ENCODE results near the gene DUSP3. TPM values are rescaled to one million over a fixed set of nuclear protein-coding genes. Genes with fewer than 3 reads are reported as not detected.

The DUSP3 gene
- total and polyA plus RNA-seq, 2 of the 13 experiments (the other 11 are each of a cell fraction or from before 2014, with no cell fraction given): 60.0 to 71.5 TPM

DNA sequence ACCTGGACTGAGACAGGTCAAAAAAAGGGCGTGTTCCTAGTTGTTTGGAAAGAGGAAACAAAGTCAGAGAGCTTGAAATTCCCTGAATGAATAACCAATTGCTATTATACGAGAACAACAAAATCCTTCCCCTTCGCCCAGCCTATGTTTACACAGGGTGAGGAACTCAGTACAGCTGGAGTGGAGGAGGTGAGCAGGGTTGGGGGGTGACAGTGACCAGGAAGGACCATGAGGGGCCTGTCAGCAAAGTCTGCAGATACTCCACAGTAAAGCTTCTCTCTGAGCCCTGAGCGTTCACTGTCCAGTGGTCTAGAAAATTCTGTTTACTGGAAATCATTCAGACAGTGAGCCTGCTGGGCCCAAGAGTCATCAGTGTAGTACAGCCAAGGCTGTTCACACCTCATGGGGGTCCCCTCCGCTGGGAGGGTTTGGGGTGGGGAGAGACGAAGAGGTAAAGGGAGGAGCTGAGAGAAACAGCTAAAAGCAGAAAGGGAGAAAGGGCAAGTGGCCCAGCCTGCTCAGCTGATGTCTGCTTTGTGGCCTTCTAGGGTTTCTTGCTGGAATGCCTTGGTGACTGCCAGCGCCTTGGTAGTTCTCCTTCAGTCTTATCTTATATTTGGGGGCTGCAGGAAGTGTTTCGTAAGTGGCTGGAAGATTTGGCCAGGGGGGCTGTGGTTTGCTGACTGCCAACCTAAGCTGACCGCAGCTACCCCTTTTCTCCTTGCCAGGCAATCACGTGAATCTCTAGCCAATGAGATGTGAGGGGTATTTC is 5.7 kb downstream of the DUSP3 start (continued):
- no peak for TF ChIP-seq PRDM10 (CRISPR knock-in tag; IDR thresholded peaks at IDR 0.05; ENCODE audit: low read depth)
- no peak for TF ChIP-seq RELA (CRISPR knock-in tag; IDR thresholded peaks at IDR 0.05)
- no peak for TF ChIP-seq ZNF564 (CRISPR knock-in tag; IDR thresholded peaks at IDR 0.05)
- TF ChIP-seq ATF3 (CRISPR knock-in tag; IDR thresholded peaks at IDR 0.05): no peak
- TF ChIP-seq ATRX (CRISPR knock-in tag; IDR thresholded peaks at IDR 0.05; ENCODE audit: borderline replicate concordance): no peak
- TF ChIP-seq MTF2 (CRISPR knock-in tag; IDR thresholded peaks at IDR 0.05; ENCODE audit: borderline replicate concordance): no peak
- no peak for TF ChIP-seq ZNF251 (CRISPR knock-in tag; IDR thresholded peaks at IDR 0.05)
- 0 out of 2 replicates have a peak, but pooled peaks have one; percentile 34 for TF ChIP-seq SRY (CRISPR knock-in tag; IDR thresholded peaks at IDR 0.05)
- no peak for TF ChIP-seq ZUFSP (CRISPR knock-in tag; IDR thresholded peaks at IDR 0.05; ENCODE audit: borderline replicate concordance)
- TF ChIP-seq MYC (CRISPR knock-in tag; IDR thresholded peaks at IDR 0.05; ENCODE audit: borderline replicate concordance): no peak
- 0 out of 2 replicates have a peak, but pooled peaks have one; percentile 63 for TF ChIP-seq NFKB2 (CRISPR knock-in tag; IDR thresholded peaks at IDR 0.05; ENCODE audit: borderline replicate concordance)
- TF ChIP-seq, protein P1, sequence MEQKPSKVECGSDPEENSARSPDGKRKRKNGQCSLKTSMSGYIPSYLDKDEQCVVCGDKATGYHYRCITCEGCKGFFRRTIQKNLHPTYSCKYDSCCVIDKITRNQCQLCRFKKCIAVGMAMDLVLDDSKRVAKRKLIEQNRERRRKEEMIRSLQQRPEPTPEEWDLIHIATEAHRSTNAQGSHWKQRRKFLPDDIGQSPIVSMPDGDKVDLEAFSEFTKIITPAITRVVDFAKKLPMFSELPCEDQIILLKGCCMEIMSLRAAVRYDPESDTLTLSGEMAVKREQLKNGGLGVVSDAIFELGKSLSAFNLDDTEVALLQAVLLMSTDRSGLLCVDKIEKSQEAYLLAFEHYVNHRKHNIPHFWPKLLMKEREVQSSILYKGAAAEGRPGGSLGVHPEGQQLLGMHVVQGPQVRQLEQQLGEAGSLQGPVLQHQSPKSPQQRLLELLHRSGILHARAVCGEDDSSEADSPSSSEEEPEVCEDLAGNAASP (CRISPR knock-in tag; IDR thresholded peaks at IDR 0.05; ENCODE audit: borderline replicate concordance): no peak
- TF ChIP-seq PCBP2 (optimal IDR thresholded peaks at IDR 0.05; ENCODE audit: low read depth, low read length, poor library complexity, severe bottlenecking): peak; percentile 17
- TF ChIP-seq, protein P2, sequence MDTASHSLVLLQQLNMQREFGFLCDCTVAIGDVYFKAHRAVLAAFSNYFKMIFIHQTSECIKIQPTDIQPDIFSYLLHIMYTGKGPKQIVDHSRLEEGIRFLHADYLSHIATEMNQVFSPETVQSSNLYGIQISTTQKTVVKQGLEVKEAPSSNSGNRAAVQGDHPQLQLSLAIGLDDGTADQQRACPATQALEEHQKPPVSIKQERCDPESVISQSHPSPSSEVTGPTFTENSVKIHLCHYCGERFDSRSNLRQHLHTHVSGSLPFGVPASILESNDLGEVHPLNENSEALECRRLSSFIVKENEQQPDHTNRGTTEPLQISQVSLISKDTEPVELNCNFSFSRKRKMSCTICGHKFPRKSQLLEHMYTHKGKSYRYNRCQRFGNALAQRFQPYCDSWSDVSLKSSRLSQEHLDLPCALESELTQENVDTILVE (CRISPR knock-in tag; IDR thresholded peaks at IDR 0.05): no peak
- TF ChIP-seq KDM3A (CRISPR knock-in tag; IDR thresholded peaks at IDR 0.05; ENCODE audit: low read depth): no peak
- TF ChIP-seq, protein P3, sequence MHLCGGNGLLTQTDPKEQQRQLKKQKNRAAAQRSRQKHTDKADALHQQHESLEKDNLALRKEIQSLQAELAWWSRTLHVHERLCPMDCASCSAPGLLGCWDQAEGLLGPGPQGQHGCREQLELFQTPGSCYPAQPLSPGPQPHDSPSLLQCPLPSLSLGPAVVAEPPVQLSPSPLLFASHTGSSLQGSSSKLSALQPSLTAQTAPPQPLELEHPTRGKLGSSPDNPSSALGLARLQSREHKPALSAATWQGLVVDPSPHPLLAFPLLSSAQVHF (CRISPR knock-in tag; IDR thresholded peaks at IDR 0.05): no peak
- TF ChIP-seq BCL3 (CRISPR knock-in tag; IDR thresholded peaks at IDR 0.05): no peak
- TF ChIP-seq ELF1 (CRISPR knock-in tag; IDR thresholded peaks at IDR 0.05): no peak
